ENCODE data around the gene NOS2.

GRCh38 chr17:27825459-27825858 lies 25.1 kb upstream of the NOS2 start:
- no peak for TF ChIP-seq CTCF (IDR thresholded peaks at IDR 0.05)
- TF ChIP-seq POLR2A (IDR thresholded peaks at IDR 0.05), result no peak

All from uterus (tissue), 2 donors.